SJCRH30 (cell line): ENCODE measurements around the gene COX20. TPM values are rescaled to one million over a fixed set of nuclear protein-coding genes. Genes with fewer than 3 reads are reported as not detected.

Experiments
- DNase-seq, 2 experiments: peaks; one replicate each; pipeline ENCODE4 v3.0.0-alpha.2; 2015 to 2020
- H3K27ac ChIP-seq: fragments of 250-450 bp; sonication (Bioruptor Pico); 2 replicates; pipeline ENCODE4 v1.5.1; 2020; ENCODE audit warnings: mild to moderate bottlenecking, moderate library complexity
- H3K27me3 ChIP-seq: fragments of 250-450 bp; sonication (Bioruptor Pico); 2 replicates; pipeline ENCODE4 v1.5.1; 2020; ENCODE audit warnings: mild to moderate bottlenecking, moderate library complexity
- H3K36me3 ChIP-seq: fragments of 250-450 bp; sonication (Bioruptor Pico); 2 replicates; pipeline ENCODE4 v1.5.1; 2020; ENCODE audit warnings: mild to moderate bottlenecking, moderate library complexity
- H3K4me1 ChIP-seq: fragments of 250-450 bp; sonication (Bioruptor Pico); 2 replicates; pipeline ENCODE4 v1.5.1; 2020; ENCODE audit warnings: mild to moderate bottlenecking, moderate library complexity
- H3K4me3 ChIP-seq: fragments of 250-450 bp; sonication (Bioruptor Pico); 2 replicates; pipeline ENCODE4 v1.5.1; 2020; ENCODE audit warnings: mild to moderate bottlenecking, moderate library complexity
- H3K9me3 ChIP-seq: fragments of 250-450 bp; sonication (Bioruptor Pico); replicated peaks from 2 replicates; pipeline ENCODE4 v1.5.1; 2020; ENCODE audit warnings: mild to moderate bottlenecking, moderate library complexity
- total RNA-seq: library from RNA; depleted of rRNA; stranded (reverse); fragments of >200 nt; shearing (Covaris generic); gene quantifications from 2 replicates; pipeline ENCODE4 v1.2.3, GENCODE V29; 2014

Gene COX20
- total RNA-seq, 1 experiment from 2014 or later: 33.5 TPM

DNA sequence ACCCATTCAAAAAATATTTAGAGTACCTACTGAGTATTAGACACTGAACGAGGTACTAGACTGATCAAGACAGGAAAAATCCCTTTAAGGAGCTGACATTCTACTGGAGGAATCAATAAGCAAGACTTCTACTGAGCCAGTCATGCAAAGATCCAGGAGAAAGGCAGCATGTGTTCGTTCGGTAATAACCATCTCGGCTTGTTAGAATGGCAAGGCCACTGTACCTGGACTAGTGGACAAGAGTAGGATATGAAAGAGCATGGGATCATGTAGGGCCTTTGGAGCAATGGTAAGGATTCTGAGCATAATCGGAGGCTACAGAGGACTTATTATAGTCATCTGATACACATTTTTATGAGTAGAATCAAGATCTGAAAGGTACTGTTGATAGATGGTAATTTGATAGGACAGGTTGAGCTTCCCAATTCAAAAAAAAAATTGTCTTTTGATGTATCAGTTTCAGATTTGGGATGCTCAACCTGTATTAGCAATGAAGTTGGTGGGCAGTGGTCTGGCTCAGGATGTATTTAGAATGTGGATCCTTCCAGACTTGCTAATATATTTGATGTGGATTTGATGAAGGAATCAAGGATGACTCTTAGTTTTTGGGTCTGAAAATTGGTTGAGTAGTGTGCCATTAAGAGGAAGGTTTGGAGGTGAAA is 2.3 kb downstream of the COX20 start:
- no peaks in the 10 kb centered on the region for H3K4me1 ChIP-seq
- H3K27me3 ChIP-seq: no peaks in the 10 kb centered on the region
- no peak overlapping the region for H3K27ac ChIP-seq
- H3K36me3 ChIP-seq: peaks cover 42% of the 10 kb centered on the region
- H3K9me3 ChIP-seq: no peaks in the 10 kb centered on the region
- H3K4me3 ChIP-seq: no peak overlapping the region
- DNase-seq: no peak

DNA sequence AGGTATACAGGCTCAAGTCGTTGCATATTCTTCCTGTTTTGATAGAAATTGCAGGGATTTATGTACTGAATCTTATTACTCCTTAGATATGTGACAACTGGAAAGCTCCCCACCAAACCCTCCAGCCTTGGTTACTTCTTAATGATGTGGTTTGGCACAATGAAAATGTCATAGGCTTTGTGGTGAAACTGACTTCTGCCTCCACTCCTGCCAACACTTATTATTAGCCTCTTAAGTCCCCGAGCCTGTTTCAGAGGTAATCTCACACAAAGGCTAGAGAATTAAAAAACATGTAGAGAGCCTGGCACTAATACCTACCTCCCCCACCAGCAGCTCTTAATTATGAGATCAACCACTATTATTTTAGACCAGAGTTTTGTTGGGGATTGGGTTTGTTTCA is 4.2 kb downstream of the COX20 start:
- H3K9me3 ChIP-seq: no peaks in the 10 kb centered on the region
- H3K36me3 ChIP-seq: peaks cover 59% of the 10 kb centered on the region
- no peak overlapping the region for H3K4me3 ChIP-seq
- no peaks in the 10 kb centered on the region for H3K27me3 ChIP-seq
- H3K4me1 ChIP-seq: no peaks in the 10 kb centered on the region
- no peak overlapping the region for H3K27ac ChIP-seq
- no peak for DNase-seq

DNA sequence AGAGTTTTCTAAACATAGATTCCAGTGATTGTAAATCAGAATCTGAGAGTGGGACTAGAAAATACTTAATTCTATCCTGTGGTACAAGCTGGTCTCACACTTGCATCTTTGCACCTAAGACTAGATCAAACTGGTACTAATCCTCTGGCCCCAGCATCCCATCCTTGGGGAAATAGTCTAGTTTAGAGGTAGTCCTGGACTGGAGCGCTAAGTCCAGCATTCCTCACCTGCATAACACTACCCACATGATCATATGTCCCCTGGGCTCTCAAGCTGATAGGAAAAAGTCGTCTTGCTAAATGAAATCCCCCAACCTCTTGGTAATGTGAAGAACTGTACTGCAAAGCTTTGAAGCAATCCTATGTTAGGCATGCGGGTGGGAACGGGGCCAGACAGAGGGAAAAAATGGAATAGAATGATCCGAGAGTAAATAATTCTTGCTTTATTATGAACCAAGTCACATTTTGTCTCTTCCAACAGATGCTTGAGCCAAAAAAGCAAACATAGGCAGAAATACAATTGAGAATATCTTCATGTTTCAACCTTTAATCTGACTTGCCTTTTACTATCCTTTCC is 4.8 kb downstream of the COX20 start:
- H3K9me3 ChIP-seq: no peaks in the 10 kb centered on the region
- DNase-seq: no peak
- H3K27me3 ChIP-seq: no peaks in the 10 kb centered on the region
- no peak overlapping the region for H3K27ac ChIP-seq
- H3K4me3 ChIP-seq: no peak overlapping the region
- no peaks in the 10 kb centered on the region for H3K4me1 ChIP-seq
- H3K36me3 ChIP-seq: peaks cover 65% of the 10 kb centered on the region

DNA sequence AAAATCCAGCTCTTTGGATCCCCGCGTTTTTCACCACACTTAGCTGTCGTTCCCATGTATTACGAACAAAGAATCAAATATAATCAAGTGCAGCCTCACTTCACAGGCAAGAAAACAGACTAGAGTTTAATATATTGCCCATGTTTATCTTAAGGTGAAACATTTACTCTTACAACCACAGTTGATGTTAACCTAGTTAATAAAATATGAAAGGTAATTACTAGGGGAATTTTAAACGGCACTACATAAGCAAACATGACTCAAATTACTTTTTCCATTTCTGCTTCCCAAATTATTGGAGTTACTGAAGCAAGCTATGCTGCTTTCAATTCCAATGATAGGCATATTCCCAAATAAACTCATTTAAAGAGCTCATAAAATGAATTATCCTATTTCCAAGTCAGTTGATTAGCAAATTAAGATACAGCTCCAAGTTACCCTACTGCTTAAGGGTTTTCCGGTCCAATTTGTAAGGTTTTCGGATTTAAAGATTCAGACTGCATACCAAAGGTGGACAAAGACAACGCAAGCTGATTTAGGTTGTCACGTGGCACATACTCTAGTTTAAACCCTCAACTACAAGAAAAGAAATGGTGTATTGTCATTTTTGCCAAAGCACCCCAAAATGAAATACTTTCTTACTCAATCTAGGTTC is 5.9 kb downstream of the COX20 start:
- no peak for DNase-seq
- Histone ChIP-seq H3K27me3 (no peaks in the 10 kb centered on the region), H3K36me3 (peaks cover 66% of the 10 kb centered on the region), H3K4me3 (no peak overlapping the region), H3K27ac (no peak overlapping the region), H3K4me1 (no peaks in the 10 kb centered on the region), H3K9me3 (no peaks in the 10 kb centered on the region)

DNA sequence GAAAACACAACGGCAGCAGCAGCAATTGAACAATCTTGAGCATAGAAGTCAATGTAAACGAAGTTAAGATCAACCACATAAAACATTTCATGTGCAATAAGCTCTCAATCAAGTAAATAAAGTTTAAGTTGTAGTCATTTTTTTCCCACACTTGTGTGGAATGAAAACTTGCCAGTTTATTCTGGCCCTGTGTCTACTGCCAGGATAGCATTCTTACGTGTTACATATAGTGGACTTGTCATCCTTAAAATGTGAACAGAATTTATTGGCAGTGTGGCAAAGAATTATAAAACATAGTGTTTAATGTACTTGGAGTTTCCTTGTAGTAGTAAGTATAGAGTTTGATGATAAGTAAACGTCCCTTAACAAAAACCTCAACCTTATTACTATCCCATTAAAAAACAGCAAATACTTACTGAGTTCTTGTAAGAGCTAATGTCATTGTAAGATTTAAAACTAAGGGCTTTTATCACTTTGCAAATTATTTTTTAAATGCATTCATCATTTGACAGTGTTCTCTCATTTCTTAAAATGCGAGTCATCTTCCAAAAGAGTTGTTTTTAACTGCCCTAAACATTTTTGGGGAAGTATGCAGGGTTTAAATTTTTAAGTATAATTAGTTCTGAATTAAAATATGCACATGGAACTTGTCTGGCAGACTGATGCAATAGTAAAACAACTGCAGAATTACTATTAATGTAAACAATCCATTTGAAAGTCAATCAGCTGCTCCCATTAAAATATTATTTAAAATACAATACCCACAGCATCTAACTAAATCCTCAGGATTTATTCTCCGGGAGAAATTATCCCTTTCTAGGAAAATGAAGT is 7.9 kb downstream of the COX20 start:
- Histone ChIP-seq H3K4me1 (no peaks in the 10 kb centered on the region), H3K27me3 (no peaks in the 10 kb centered on the region), H3K9me3 (no peaks in the 10 kb centered on the region), H3K4me3 (no peak overlapping the region), H3K27ac (no peak overlapping the region), H3K36me3 (peaks cover 77% of the 10 kb centered on the region)
- no peak for DNase-seq

DNA sequence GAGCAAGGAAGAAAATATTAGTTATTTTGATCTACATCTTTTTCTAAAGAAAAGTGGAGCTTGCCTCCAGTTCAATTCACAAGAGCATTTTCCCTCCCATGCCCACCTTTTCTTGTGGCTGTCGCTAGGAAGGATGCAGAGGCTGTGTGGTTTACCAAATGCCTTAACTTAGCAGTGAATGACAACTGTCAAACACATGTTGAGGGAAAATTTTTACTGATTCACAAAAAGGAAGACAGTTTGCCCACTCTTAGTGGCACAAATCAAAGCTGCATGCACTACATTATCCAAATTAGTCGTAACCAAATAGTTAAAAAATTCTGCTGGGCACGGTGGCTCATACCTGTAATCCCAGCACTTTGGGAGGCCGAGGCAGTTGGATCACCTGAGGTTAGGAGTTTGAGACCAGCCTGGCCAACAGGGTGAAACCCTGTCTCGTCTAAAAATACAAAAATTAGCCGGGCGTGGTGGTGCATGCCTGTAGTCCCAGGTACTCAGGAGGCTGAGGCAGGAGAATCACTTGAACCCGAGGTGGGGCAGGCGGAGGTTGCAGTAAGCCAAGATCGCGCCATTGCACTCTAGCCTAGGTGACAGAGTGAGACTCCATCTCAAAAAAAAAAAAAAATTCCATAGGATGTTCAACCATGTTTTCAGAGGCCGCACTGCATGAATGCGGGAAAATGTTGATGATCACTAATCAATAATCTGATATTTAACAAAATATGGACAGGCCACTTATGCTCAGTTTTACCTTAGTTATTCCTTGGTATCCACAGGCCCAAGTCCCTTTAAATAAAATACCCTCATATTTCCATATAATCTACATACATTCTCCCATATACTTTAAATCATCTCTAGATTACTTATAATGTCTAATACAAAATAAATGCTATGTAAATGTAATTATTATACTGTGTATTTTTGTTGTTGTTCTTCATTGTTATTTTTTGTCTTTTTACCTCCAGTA is 9.0 kb downstream of the COX20 start:
- H3K27ac ChIP-seq: no peak overlapping the region

DNA sequence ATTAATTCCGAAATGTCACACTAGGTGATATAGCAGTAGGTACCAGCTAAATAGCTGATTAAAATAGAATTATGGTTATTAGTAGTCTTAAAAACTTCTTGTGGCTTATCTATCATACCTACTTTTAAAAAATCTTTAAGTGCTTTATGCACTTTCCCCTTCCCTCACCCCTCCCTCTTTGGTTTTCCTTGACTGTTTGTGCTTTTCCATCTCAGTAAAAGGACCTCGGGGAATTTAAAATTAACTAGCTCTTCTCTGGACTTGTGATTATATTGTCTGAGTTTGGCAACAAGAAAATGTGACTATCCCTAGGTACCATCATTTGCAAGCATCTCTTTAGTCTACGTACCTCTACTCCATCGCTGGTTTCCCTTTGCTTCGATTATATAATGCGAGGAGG is 11.2 kb downstream of the COX20 start:
- H3K27me3 ChIP-seq: no peaks in the 10 kb centered on the region
- DNase-seq: no peak
- no peak overlapping the region for H3K4me3 ChIP-seq
- H3K27ac ChIP-seq: no peak overlapping the region
- no peaks in the 10 kb centered on the region for H3K4me1 ChIP-seq
- H3K9me3 ChIP-seq: no peaks in the 10 kb centered on the region
- peaks cover 82% of the 10 kb centered on the region for H3K36me3 ChIP-seq

More for the DNA sequence above, 9.0 kb downstream of the COX20 start:
- Histone ChIP-seq H3K4me1 (no peaks in the 10 kb centered on the region), H3K36me3 (peaks cover 82% of the 10 kb centered on the region), H3K4me3 (no peak overlapping the region), H3K9me3 (no peaks in the 10 kb centered on the region), H3K27me3 (no peaks in the 10 kb centered on the region)
- DNase-seq: no peak

DNA sequence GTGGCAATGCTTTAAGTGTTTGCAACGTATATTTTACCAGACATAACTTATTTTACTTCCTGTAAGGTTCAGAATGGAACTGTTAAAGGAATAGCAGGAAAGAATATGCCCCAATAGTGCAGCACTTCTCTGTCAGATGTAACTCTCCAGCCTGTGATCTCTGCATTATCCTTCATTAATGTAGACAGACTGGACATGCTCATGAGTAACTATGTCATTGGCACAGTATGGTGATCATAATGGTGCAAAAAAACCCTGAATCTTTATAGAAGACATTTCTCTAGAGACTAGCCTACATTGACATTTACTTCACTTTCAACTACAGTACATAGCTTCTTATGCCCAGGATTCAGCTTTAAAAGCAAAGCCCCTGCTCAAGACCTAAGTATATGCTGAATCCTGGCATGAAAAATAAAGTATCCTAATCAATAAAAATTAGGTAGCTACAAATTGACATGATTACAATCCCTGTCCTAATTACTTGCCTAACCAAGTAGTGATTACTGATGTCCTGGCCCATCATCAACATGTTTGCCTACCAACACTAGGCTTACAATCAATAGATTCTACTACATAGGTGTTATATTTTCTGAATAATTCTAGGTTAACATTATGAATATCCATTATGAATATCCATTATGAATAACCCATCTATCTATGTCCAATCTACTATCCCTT is 13.9 kb downstream of the COX20 start:
- Histone ChIP-seq H3K9me3 (no peaks in the 10 kb centered on the region), H3K4me3 (no peak overlapping the region), H3K27ac (no peak overlapping the region), H3K36me3 (peaks cover 85% of the 10 kb centered on the region), H3K27me3 (no peaks in the 10 kb centered on the region), H3K4me1 (no peaks in the 10 kb centered on the region)
- no peak for DNase-seq

DNA sequence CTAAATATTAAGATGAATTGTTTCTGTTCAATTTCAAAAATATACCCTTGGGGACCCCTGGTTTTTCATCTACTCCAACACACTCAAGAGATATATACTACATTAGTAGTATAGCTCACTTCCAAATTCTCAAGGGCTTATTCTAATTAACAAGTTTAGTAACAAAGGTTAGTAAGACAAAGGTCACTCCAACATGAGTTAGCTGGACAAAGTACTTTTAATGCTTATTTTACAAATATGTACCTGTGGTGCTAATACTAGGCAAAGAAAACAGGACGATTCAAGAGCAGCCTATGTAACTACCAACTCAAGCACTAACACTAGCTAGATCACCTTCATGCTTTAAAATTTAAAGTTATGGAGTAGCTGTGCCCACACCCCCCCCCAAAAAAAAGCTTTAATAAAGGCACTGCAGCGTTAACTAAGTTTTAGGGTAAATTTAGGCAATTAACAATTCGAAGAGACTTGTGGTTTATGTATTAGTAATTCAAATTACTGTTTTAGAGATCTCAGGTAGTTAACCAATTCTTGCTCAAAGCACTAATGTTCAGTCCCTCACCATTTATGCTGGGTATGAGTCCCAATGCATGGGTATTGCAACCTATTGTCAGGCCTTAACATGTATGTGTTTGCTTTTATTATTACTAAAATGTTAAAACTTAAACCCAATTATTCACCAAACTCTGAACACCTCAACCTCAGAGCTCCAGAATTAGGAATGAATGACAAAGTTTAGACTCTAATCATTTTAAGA is 14.8 kb downstream of the COX20 start:
- H3K27me3 ChIP-seq: no peaks in the 10 kb centered on the region
- H3K27ac ChIP-seq: no peak overlapping the region
- no peak overlapping the region for H3K4me3 ChIP-seq
- H3K4me1 ChIP-seq: no peaks in the 10 kb centered on the region
- no peak for DNase-seq
- H3K36me3 ChIP-seq: peaks cover 85% of the 10 kb centered on the region
- H3K9me3 ChIP-seq: no peaks in the 10 kb centered on the region

DNA sequence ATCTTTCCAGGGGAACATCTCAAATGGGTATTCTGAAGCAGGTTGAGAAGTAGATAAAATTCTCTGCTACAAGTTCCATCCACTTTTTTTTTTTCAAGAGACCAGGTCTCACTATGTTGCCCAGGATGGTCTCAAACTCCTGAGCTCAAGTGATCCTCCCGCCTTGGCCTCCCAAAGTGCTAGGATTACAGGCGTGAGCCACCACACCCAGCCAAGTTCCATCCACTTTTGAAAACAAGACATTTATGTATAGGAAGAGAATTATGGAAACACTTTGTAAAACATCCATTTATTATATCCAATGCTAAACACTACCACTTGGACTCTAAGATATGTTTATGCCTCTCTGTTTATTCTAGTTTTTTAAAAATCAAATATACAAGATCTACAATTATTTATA is 15.4 kb downstream of the COX20 start:
- Histone ChIP-seq H3K27ac (no peak overlapping the region), H3K9me3 (no peaks in the 10 kb centered on the region), H3K27me3 (no peaks in the 10 kb centered on the region), H3K4me1 (no peaks in the 10 kb centered on the region), H3K36me3 (peaks cover 91% of the 10 kb centered on the region), H3K4me3 (no peak overlapping the region)
- DNase-seq: no peak

DNA sequence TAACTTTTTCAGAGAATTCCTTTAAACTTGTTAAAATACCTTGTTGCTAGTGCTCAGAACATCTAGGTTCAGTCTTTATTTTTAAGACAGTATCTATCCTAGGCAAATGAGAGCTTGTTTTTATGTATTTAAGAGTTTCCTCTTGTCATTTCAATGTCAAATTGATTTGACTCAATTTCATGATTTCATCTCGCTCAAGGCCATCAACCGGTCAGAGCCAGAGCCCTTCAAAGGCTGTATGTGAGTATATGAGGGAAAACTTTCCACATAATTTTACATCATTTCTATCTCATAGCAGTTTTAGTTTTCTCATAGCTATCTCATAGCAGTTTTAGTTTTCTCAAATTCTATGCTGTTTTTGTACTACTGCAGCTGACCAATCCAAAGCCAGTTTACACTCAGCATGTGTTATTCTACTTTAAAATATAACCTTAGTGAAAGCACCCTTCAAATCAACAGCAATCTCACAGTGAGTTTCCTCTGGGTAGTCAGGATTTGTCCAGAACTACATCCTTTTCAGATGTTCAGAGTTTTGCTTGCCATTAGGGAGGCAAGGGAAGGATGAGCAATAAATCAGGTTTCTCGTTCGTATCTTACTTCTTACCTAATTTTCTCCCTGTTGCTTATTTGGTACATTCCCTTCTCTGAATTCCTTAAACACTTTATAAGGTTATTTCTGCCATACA is 16.2 kb downstream of the COX20 start:
- H3K27ac ChIP-seq: no peak overlapping the region
- H3K27me3 ChIP-seq: no peaks in the 10 kb centered on the region
- H3K4me1 ChIP-seq: no peaks in the 10 kb centered on the region
- no peaks in the 10 kb centered on the region for H3K9me3 ChIP-seq
- DNase-seq: no peak
- H3K36me3 ChIP-seq: peaks cover 95% of the 10 kb centered on the region
- no peak overlapping the region for H3K4me3 ChIP-seq

DNA sequence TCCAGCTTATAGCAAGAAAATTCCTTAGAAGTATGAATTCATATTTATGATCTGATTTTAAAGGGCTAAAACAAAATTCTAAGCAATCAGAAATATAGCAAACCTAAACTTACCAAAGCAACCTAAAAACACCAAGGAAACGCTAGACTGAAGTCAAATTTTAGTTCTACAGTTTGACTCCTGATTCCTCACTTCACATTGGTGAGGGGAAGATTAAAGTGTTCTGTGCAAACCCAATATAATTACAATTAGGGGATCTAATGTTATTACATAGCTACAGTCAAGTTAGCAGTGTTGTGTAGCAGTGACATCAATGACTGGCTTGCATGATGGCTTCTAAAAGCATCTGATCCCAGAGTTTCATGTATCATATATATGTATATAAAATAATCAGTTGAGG is 17.2 kb downstream of the COX20 start:
- H3K9me3 ChIP-seq: no peaks in the 10 kb centered on the region
- H3K27me3 ChIP-seq: no peaks in the 10 kb centered on the region
- H3K4me1 ChIP-seq: no peaks in the 10 kb centered on the region
- no peak for DNase-seq
- H3K27ac ChIP-seq: no peak overlapping the region
- H3K36me3 ChIP-seq: peaks cover 95% of the 10 kb centered on the region
- no peak overlapping the region for H3K4me3 ChIP-seq

DNA sequence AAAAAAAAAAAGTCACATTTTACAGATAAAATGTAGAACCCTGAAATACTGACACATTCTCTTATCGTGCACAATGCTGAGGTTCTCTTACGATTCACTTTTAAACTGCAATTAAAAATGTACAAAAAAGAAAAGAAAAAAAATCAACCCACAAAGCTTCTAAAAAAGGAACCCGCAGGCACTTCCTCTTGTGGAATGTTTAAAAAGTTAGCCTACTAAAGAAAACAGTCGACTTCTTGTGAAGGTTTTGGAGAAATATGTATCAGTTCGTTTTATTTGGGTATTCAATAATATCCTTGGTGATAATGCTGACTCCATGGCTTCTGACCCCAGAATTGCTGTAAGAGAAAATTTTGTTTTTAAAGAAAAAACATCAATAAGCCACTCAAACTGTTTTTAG is 18.7 kb downstream of the COX20 start:
- no peak for DNase-seq
- no peak overlapping the region for H3K27ac ChIP-seq
- no peaks in the 10 kb centered on the region for H3K4me1 ChIP-seq
- no peak overlapping the region for H3K4me3 ChIP-seq
- no peaks in the 10 kb centered on the region for H3K9me3 ChIP-seq
- H3K27me3 ChIP-seq: no peaks in the 10 kb centered on the region
- peaks cover 95% of the 10 kb centered on the region for H3K36me3 ChIP-seq
